GM12892 (cell line): Measurements from ENCODE around the gene WDR27.

ENCODE experiments used
- POLR2A ChIP-seq: IDR thresholded peaks from 2 replicates; pipeline ENCODE4 v1.6.1; 2011; ENCODE audit warnings: low read depth, low read length, control low read depth
- TAF1 ChIP-seq: IDR thresholded peaks from 2 replicates; pipeline ENCODE4 v1.6.1; 2011; ENCODE audit warnings: low read depth, mild to moderate bottlenecking, control low read depth, low read length, borderline replicate concordance

DNA sequence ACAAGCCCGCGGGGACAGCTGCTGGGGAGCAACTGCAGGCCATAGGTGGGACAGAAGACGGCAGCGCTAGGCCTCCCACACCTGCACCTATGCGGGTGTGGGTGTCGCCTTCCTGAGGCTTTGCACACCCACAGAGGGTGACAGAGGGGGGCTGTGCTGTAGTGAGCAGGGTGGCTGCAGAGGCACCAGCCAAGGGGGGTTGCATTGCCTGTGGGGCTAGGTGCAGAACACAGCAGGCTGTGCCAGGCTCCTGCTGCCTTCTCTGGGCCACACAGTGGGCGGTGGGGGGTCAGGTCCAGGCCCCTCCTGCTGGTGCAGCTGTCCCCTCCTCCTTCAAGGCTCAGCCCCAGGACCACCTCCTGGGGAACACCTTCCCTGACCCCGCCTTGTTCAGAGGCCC is 75.7 kb downstream of the WDR27 start:
- TF ChIP-seq POLR2A (no peak), TAF1 (no peak)
